ENCODE results near the gene SGTB.

DNA sequence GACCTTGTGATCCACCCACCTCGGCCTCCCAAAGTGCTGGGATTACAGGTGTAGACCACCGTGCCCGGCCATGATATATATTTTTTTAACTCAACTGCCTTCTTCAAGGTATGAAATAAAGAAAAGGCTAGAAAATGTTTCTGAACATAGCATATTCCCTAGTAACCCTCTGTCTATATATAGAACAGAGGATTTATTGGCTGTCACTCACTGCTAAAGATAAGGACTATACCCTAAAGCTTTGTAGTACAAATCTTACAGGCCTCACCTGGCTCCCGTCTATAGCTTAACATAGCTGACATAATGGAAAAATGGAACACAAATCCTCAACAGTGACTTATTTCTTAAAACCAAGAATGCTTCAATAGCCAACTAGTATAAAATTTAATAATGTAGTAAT lies 14.2 kb downstream of the SGTB start:
- TF ChIP-seq, protein P1, sequence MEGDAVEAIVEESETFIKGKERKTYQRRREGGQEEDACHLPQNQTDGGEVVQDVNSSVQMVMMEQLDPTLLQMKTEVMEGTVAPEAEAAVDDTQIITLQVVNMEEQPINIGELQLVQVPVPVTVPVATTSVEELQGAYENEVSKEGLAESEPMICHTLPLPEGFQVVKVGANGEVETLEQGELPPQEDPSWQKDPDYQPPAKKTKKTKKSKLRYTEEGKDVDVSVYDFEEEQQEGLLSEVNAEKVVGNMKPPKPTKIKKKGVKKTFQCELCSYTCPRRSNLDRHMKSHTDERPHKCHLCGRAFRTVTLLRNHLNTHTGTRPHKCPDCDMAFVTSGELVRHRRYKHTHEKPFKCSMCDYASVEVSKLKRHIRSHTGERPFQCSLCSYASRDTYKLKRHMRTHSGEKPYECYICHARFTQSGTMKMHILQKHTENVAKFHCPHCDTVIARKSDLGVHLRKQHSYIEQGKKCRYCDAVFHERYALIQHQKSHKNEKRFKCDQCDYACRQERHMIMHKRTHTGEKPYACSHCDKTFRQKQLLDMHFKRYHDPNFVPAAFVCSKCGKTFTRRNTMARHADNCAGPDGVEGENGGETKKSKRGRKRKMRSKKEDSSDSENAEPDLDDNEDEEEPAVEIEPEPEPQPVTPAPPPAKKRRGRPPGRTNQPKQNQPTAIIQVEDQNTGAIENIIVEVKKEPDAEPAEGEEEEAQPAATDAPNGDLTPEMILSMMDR (IDR thresholded peaks at IDR 0.05): no peak
- TF ChIP-seq EZH2 (IDR thresholded peaks at IDR 0.05; ENCODE audit: borderline replicate concordance, insufficient read depth, low read depth, low read length, poor library complexity, severe bottlenecking): no peak
